Measurements from ENCODE around the gene SIGLEC12. TPM values are rescaled to one million over a fixed set of nuclear protein-coding genes. Genes with fewer than 3 reads are reported as not detected.

The SIGLEC12 gene
- total RNA-seq, 4 donors from 2014 or later = 0.41 to 0.48 TPM; not detected in 2

GRCh38 chr19:51458899-51459505 is 42.6 kb downstream of the SIGLEC12 start:
- DNase-seq = no peak
- Histone ChIP-seq H3K4me3 (no peak overlapping the region), H3K9me3 (no peaks in the 10 kb centered on the region), H3K27ac (no peak overlapping the region), H3K4me1 (no peaks in the 10 kb centered on the region), H3K36me3 (no peaks in the 10 kb centered on the region), H3K27me3 (peaks cover 23% of the 10 kb centered on the region)
- intact Hi-C loops (cut with DNase I; ENCODE audit: low total_unique reads) (no loop called here), in situ Hi-C loops (cut with MboI; ENCODE audit: low pct_ligation_motif_present in 1 of 4, low pct_unique_long_range_greater_than_20kb in 1 of 4, low sequenced_read_pairs in 3 of 4) (loop anchor here in 2 of 4 donors (25.0 kb wide), 2 partner anchors 203 to 328 kb away; partner anchors contain the start of gene FPR3 (in 1 of the 2))
- no peak for TF ChIP-seq POLR2AphosphoS5 (IDR thresholded peaks at IDR 0.05)
- whole genome bisulfite sequencing, 2 donors (ENCODE audit: low coverage in 1 of 2) = 80% methylated on average over 14 of the region's 14 CpGs; no CpG with 5 or more reads in 1 of the 2 donors

DNA sequence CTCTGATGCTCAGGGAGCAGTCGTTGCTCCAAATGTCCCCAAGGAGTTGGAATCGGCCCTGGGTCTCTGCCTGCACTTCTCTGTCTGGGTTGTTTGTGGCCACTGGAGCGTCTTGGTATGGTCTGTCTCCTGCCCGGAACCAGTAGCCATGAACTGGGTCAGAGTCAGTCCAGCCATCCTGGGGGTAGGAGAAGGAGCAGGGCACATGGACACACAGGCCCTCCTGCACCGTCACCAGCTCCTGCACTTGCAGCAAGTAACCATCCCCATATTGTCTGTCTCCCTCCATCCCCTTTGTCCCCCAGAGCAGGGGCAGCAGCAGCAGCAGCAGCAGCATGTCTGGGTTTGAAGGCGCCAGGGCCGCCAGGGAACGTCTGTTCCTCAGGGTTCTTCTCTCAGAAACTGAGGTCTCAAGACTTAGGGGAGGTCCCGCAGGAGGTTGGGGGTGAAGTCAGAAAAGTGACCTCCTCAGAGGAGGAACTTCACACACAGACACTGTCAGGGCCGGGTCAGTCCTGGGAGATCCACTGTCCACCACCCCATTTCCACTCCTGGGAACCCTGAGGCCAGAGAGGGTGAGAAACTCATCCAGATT is 43.5 kb downstream of the SIGLEC12 start, which contains the start of gene SIGLEC8:
SIGLEC8 (minus strand) TSS at position 404 of the 595 bp plus-strand sequence; CDS start at position 337, 67 bp downstream.
- peak within 1 kb of the TSS in 2 of 4 donors; percentile 29 to 30 for H3K27ac ChIP-seq
- peaks cover 23% of the 10 kb centered on the region for H3K27me3 ChIP-seq
- intact Hi-C loops (cut with DNase I; ENCODE audit: low total_unique reads) = no loop called here
- no peaks in the 10 kb centered on the region for H3K9me3 ChIP-seq
- DNase-seq = no peak
- in situ Hi-C loops (cut with MboI; ENCODE audit: low pct_ligation_motif_present in 1 of 4, low pct_unique_long_range_greater_than_20kb in 1 of 4, low sequenced_read_pairs in 3 of 4) = loop anchor here in 2 of 4 donors (25.0 kb wide), 2 partner anchors 204 to 329 kb away; partner anchors contain the start of gene FPR3 (in 1 of the 2)
- no peak for TF ChIP-seq POLR2AphosphoS5 (IDR thresholded peaks at IDR 0.05)
- TF ChIP-seq CTCF (IDR thresholded peaks at IDR 0.05) = no peak
- no peak for TF ChIP-seq POLR2A (IDR thresholded peaks at IDR 0.05)
- no peak for TF ChIP-seq EP300 (IDR thresholded peaks at IDR 0.05; ENCODE audit: low read depth)
- no peaks in the 10 kb centered on the region for H3K36me3 ChIP-seq
- 30 to 57% methylated on average over 2 to 10 of the region's 10 CpGs for WGBS, 2 donors (ENCODE audit: low coverage in 1 of 2)
- H3K4me3 ChIP-seq = no peak within 1 kb of the TSS
- H3K4me1 ChIP-seq = no peaks in the 10 kb centered on the region

DNA sequence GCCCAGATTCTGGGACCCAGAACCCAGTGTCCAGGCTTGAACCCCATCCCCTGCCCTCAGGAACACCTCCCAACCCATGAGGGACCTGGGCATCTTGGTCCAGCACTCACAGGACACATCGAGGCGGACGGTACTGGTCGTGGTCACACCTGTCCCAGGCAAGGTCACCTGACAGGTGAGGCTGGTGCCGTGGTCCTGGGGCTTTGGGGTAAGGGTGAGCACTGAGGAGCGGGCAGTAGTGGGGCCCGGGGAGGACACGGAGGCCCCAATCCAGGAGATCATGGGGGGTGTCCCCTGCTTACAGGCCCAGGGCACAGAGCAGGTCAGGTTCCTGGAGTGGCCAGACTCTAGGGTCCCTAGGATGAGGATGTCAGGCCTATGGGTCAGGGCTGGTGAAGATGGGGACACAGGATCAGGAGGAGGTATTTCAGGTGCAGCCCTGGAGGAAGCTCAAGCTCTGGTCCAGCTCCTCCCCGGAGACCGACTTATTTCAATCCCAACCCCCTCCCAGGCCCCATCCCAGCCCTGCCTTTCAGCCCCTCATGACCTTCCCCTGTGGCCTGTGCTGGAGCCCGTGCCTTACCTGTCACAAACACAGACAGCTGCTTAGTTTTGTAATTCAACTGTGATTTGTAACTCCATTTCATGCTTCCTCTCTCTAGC is 44.1 kb downstream of the SIGLEC12 start:
- no peaks in the 10 kb centered on the region for H3K4me1 ChIP-seq
- peaks cover 16% of the 10 kb centered on the region for H3K27me3 ChIP-seq
- H3K4me3 ChIP-seq = no peak overlapping the region
- TF ChIP-seq EP300 (IDR thresholded peaks at IDR 0.05; ENCODE audit: low read depth) (no peak), POLR2AphosphoS5 (IDR thresholded peaks at IDR 0.05) (no peak), CTCF (IDR thresholded peaks at IDR 0.05) (no peak), POLR2A (IDR thresholded peaks at IDR 0.05) (no peak)
- intact Hi-C loops (cut with DNase I; ENCODE audit: low total_unique reads) (no loop called here), in situ Hi-C loops (cut with MboI; ENCODE audit: low pct_ligation_motif_present in 1 of 4, low pct_unique_long_range_greater_than_20kb in 1 of 4, low sequenced_read_pairs in 3 of 4) (loop anchor here in 2 of 4 donors (25.0 kb wide), 2 partner anchors 205 to 330 kb away; partner anchors contain the start of gene FPR3 (in 1 of the 2))
- no peak for DNase-seq
- peak overlapping the region in 2 of 4 donors; percentile 29 to 30 for H3K27ac ChIP-seq
- no peaks in the 10 kb centered on the region for H3K9me3 ChIP-seq
- WGBS, 2 donors (ENCODE audit: low coverage in 1 of 2) = 77 to 91% methylated on average over 6 to 11 of the region's 11 CpGs
- H3K36me3 ChIP-seq = no peaks in the 10 kb centered on the region

DNA sequence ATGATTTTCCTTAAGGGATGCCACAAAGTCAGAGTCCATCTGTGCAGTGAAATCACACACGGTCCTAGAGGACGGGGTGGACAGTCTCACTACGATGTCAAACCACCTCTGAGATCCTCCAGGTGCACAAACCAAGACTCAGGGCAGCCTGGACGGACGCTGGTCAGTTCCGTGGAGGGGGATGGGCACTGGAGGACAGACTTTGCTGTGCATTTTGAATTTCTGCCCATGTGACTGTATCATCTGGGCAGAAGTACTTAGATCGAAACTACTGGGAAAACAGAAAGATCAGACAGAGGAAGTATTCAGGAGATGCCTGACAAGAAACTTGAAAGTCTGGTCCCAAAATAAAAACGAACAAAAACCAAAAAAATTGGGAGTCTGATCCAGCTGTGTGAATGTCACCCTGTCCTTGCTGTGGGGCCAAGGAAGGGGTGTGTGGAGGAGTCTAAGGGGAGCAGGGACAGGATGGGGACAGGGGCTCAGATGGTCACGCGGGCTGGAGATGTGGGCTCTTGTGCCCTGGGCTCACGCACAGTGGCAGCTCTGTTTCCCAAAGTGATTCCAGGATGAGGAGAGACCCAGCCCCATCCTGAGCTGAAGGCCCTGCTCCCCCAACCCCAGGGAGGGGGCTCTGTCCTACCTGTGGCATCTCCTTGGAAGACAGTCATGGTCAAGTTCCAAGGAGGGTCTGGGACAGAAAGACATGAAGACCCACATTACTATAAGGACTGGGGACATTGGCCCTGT is 44.9 kb downstream of the SIGLEC12 start:
- WGBS, 2 donors (ENCODE audit: low coverage in 1 of 2) = 68% methylated on average over 4 to 11 of the region's 11 CpGs
- Histone ChIP-seq H3K36me3 (no peaks in the 10 kb centered on the region), H3K4me1 (no peaks in the 10 kb centered on the region), H3K4me3 (no peak overlapping the region), H3K27me3 (peaks cover 9% of the 10 kb centered on the region), H3K27ac (peak overlapping the region; percentile 4 to 30 (median 23)), H3K9me3 (no peaks in the 10 kb centered on the region)
- no peak for TF ChIP-seq POLR2A (IDR thresholded peaks at IDR 0.05)
- intact Hi-C loops (cut with DNase I; ENCODE audit: low total_unique reads) (no loop called here), in situ Hi-C loops (cut with MboI; ENCODE audit: low pct_ligation_motif_present in 1 of 4, low pct_unique_long_range_greater_than_20kb in 1 of 4, low sequenced_read_pairs in 3 of 4) (loop anchor here in 2 of 4 donors (25.0 kb wide), 2 partner anchors 206 to 331 kb away; partner anchors contain the start of gene FPR3 (in 1 of the 2))
- no peak for DNase-seq
